GM19035 (cell line): ENCODE data around the gene DPYSL3.

Experiments
- ATAC-seq: cut with Tn5 transposase; IDR thresholded peaks from one replicate; pipeline ENCODE4 v1.9.1; 2021; ENCODE audit not compliant: unreplicated experiment

The DPYSL3 gene

GRCh38 chr5:147406636-147407035 is 103.2 kb downstream of the DPYSL3 start:
- no peak for ATAC-seq

- peak; percentile 20 for ATAC-seq
Observed at GRCh38 chr5:147404706-147405105, 105.2 kb downstream of the DPYSL3 start.

- ATAC-seq: peak; percentile 91
Observed at GRCh38 chr5:147403651-147404640, 105.9 kb downstream of the DPYSL3 start.

DNA sequence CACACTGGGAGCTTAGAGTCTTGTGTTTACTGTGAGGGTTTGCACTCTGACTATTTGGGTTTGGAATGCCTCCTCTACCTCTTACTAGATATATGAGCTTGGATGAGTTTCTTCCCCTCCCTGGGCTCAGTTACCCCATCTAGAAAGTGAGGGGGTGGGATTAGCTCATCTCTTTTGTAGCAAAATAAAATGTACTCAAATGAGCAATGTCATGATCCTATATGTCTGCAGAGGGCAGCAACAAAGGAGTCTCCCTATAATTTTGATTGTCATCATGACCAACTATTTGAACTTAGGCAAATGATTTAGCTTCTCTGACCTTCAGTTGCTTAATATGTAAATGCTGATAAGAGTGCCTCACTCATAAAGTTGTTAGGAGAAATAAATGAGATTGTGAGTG is 109.0 kb downstream of the DPYSL3 start:
- no peak for ATAC-seq

DNA sequence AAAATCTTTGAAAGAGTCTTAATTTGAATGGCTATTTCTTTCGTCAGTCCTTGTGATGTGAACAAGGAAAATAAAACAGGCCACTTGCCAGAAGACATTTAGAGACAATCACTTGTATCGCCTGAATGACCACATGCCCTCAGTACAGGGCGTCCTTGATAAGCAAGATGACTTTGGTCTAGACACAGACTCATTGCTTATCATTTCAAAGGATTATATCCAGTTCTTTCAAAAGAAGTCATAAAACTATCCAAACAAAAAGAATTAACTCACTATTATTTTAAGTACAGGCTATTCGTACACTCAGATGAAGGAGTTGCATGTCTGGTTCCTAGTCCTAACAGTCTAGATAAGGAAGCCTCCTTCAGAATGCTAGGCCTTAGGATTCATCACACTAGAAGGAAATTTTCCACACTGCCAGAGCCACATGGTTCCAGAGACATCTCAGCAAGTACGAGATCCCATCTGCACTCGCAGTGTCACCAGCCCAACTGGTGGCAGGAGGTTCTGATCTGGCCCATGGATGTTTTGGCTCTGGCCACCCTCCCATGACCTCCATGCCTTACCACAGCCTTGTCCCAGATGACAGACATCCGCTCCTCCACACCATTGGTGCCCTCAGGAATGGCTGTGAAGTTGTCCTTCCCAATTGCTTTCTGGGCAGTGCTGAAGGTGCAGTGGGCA is 109.6 kb downstream of the DPYSL3 start:
- ATAC-seq: no peak

DNA sequence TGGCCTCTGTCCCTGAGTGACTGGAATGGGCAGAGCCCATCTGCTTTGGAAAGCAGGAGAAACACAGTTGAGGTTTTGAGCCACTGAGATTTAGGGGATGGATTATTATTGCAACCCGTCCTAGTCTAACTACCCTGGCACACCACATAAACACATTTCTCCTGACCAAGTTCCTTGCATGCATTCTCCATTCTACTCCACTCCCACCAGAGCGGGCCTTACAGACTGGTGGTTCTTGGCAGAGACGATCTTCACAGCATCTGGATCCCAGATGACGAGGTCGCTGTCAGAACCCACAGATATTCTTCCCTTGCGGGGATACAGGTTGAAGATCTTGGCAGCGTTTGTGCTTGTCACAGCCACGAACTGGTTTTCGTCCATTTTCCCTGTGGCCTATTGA is 111.0 kb downstream of the DPYSL3 start:
- ATAC-seq: no peak

GRCh38 chr5:147397616-147398015 is 112.3 kb downstream of the DPYSL3 start:
- no peak for ATAC-seq

- ATAC-seq: no peak
Observed at GRCh38 chr5:147396070-147396823, 113.6 kb downstream of the DPYSL3 start.

GRCh38 chr5:147393874-147394672 is 115.8 kb downstream of the DPYSL3 start:
- no peak for ATAC-seq

DNA sequence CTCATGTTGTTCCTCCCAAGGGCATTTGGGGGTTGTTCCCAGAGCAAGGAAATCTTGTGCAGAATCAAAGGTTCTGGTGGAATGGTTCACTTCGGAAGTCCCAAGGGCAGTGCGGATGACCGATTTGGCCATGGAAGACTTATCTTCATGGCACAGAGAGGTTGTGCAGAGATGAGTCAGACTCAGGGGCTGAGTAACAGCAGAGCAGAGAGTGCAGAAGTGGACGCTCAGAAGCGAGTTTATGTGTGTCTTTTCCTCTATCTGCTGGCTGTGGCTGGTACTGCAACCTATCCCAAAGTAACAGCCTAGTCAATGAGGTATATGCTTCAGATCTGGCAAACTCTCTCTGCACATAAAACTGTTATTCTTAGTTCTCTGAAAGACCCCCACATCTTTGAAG is 118.1 kb downstream of the DPYSL3 start:
- ATAC-seq: peak; percentile 98

- ATAC-seq: no peak
Observed at GRCh38 chr5:147390654-147391225, 119.1 kb downstream of the DPYSL3 start.

- no peak for ATAC-seq
Observed at GRCh38 chr5:147388184-147389108, 121.4 kb downstream of the DPYSL3 start.

DNA sequence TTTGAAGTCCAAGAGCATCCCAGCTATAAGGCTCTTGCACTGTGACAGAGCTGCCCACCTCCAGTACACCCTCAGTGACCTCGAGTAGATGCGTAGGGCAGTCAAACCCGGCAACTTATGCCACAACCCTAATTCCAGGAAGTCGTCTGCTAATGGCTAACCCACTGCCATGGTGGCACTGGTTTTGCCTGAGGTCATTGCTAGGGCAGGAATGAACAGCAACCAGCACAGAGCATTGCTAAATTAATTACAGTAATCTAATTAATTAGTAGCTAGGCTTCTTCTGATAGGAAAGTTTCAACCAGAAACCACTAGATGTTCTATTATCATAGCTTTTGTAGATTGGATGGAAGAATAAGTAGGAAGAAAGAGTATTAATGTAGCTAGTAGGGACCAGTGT is 122.8 kb downstream of the DPYSL3 start:
- no peak for ATAC-seq

GRCh38 chr5:147384346-147385193 is 125.3 kb downstream of the DPYSL3 start:
- ATAC-seq: peak; percentile 71

GRCh38 chr5:147382776-147383175 is 127.1 kb downstream of the DPYSL3 start:
- no peak for ATAC-seq

DNA sequence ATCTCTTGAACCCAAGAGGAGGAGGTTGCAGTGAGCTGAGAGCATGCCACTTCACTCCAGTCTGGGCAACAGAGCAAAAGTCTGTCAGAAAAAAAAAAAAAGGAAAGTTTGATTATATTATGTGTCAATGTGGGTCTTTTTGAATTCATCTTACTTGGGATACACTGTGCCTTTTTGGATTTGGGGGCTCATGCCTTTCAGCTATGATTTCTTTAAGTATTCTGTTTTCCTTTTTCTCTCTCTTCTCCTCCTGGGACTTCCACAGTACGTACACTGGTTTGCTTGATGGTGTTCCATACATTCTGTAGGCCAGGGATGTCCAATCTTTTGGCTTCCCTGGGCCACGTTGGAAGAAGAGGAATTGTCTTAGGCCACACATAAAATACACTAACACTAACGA is 128.3 kb downstream of the DPYSL3 start:
- ATAC-seq: no peak

DNA sequence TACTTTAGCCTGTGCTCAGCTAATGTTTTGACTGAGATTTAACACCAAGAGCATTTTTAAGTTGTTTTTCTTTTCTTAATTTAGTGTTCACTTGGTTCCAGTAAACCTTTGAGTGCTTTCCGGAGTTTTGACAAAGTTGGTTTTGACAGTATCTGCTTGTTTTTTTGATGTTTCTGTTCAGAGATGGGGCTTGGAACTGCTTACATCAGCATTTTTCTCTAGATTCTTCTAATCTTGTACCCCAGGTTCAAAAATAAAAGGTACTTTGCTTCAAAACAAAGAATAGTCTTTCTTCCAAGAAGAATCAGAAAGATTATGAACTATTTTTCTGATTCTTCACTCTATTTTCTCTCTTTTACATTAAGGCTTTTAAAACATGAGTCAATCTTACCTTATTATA is 132.2 kb downstream of the DPYSL3 start:
- ATAC-seq: no peak

DNA sequence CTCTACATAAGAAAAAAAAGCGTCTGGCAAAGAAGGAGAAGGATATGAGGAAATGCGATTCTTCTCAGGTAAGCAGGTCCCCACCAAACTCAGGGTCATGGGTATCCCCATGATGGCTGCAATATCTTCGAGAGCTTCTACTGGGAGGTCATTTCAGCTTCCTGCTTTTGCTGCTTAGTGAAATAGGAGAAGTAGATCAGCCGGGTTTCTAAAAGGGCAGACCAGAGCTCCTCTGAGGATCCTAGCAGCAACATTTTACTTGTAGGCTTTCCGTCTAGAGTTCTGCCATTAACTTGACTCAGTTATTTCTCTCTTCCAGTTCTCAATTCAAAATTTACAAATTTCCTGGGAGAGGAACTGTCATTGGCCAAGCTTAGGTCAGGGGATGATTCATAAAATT is 134.7 kb downstream of the DPYSL3 start:
- no peak for ATAC-seq
